K562 (cell line): ENCODE measurements around the gene SNRNP70. TPM values are rescaled to one million over a fixed set of nuclear protein-coding genes. Genes with fewer than 3 reads are reported as not detected.

Experiments used
- ATAC-seq: fragments of 200-7000 bp; cut with Tn5 transposase; 3 replicates; pipeline ENCODE4 v1.9.1; 2020; ENCODE audit warnings: moderate library complexity
- BruUV-seq: library from RNA; stranded (reverse); fragments of 400-500 nt; replicated peaks from 2 replicates; lab custom pipeline; 2021; lab: Mats Ljungman, UMichigan
- CTCF ChIA-PET: fragments of 300-600 bp; formaldehyde crosslinking; extraction: SDS; loops from one replicate; lab custom pipeline; 2021; ENCODE audit warnings: low intra/inter-chr PET ratio; lab: Yijun Ruan, JAX
- POLR2A ChIA-PET: fragments of 300-600, 350-650 bp; sonication (Branson Sonifier 250); formaldehyde crosslinking; extraction: SDS; loops from one replicate; lab custom pipeline; 2021; ENCODE audit warnings: antibody characterized with exemption, inconsistent platforms; lab: Yijun Ruan, JAX
- DNase-seq, 4 experiments: peaks; one replicate each; pipeline versions ENCODE4 v3.0.0 to v3.0.0-alpha.2; 2011 to 2018; ENCODE audit warnings: low spot score in 3 of 4, mixed read lengths in 3 of 4; ENCODE audit errors: extremely low read depth in 1 of 4
- FAIRE-seq: peaks from 2 replicates; lab custom pipeline; 2011; peaks lifted over from hg19 to GRCh38; lab: Jason Lieb, UNC
- H2AFZ ChIP-seq: 2 replicates; pipeline ENCODE4 v1.6.0; 2011; ENCODE audit warnings: low read depth, low read length, control low read depth, inconsistent platforms
- H3K27ac ChIP-seq: fragments of 200-600 bp; 3 replicates; pipeline ENCODE4 v1.8.0; 2011; ENCODE audit warnings: low read depth, mild to moderate bottlenecking, control low read depth, inconsistent platforms, low read length, moderate library complexity, mixed read lengths; ENCODE audit errors: extremely low read depth
- H3K27me3 ChIP-seq, 2 experiments: fragments of 300-600 bp in 1 of 2; 2 replicates in 1 of 2; 3 replicates in 1 of 2; pipeline versions ENCODE4 v1.6.0 to v1.8.0; 2011; ENCODE audit warnings: inconsistent platforms in 2 of 2, low read length in 2 of 2, mild to moderate bottlenecking in 1 of 2, mixed read lengths in 1 of 2, moderate library complexity in 1 of 2; ENCODE audit not compliant: control insufficient read depth in 2 of 2, insufficient read depth in 2 of 2
- H3K36me3 ChIP-seq: fragments of 300-600 bp; 3 replicates; pipeline ENCODE4 v1.8.0; 2011; ENCODE audit warnings: mild to moderate bottlenecking, low read length, inconsistent platforms; ENCODE audit not compliant: control insufficient read depth, insufficient read depth
- H3K4me1 ChIP-seq, 2 experiments: fragments of 200-600 bp in 1 of 2; replicated peaks in 1 of 2; 2 replicates in 1 of 2; 3 replicates in 1 of 2; pipeline versions ENCODE4 v1.5.1 to v1.8.0; 2011; ENCODE audit warnings: inconsistent platforms in 2 of 2, low read length in 2 of 2, mild to moderate bottlenecking in 1 of 2, mixed read lengths in 1 of 2, moderate library complexity in 1 of 2; ENCODE audit not compliant: control insufficient read depth in 2 of 2, insufficient read depth in 2 of 2
- H3K4me2 ChIP-seq: 2 replicates; pipeline ENCODE4 v1.6.1; 2011; ENCODE audit warnings: low read length, control low read depth, inconsistent platforms, mixed read lengths; ENCODE audit not compliant: insufficient read depth
- H3K4me3 ChIP-seq: fragments of 200-600 bp; sonication (generic), shearing (Covaris generic); 2 replicates; pipeline ENCODE4 v1.5.1; 2016; ENCODE audit warnings: control low read depth, inconsistent platforms
- H3K79me2 ChIP-seq: fragments of 200-600 bp; 3 replicates; pipeline ENCODE4 v1.8.0; 2011; ENCODE audit warnings: low read length, inconsistent platforms; ENCODE audit not compliant: control insufficient read depth, insufficient read depth
- H3K9ac ChIP-seq, 2 experiments: 2 replicates each; pipeline versions ENCODE4 v1.6.0 to v1.6.1; 2011; ENCODE audit warnings: low read depth in 2 of 2, low read length in 2 of 2, control low read depth in 1 of 2, inconsistent platforms in 1 of 2, mild to moderate bottlenecking in 1 of 2, mixed read lengths in 1 of 2; ENCODE audit not compliant: insufficient read depth in 1 of 2
- H3K9me1 ChIP-seq: one replicate; pipeline ENCODE4 v1.6.0; 2011; ENCODE audit warnings: inconsistent platforms, mild to moderate bottlenecking, low read length, moderate library complexity; ENCODE audit not compliant: control insufficient read depth, insufficient read depth
- H3K9me3 ChIP-seq: replicated peaks from 2 replicates; pipeline ENCODE4 v1.5.1; 2011; ENCODE audit warnings: low read depth, low read length, inconsistent platforms; ENCODE audit not compliant: control insufficient read depth, insufficient read depth
- H4K20me1 ChIP-seq: replicated peaks from 2 replicates; pipeline ENCODE4 v1.6.1; 2011; ENCODE audit warnings: low read length, inconsistent platforms, mixed read lengths; ENCODE audit not compliant: control insufficient read depth, insufficient read depth
- BCL6 ChIP-seq: fragments of 250-450 bp; sonication (Bioruptor Pico); IDR thresholded peaks from 2 replicates; pipeline ENCODE4 v1.4.0; 2020
- CEBPB ChIP-seq: fragments of 450-650 bp; IDR thresholded peaks from 2 replicates; pipeline ENCODE4 v1.6.1; 2016; ENCODE audit warnings: missing genetic modification characterization, missing compliant biosample characterization
- ELF1 ChIP-seq: fragments of 200-800 bp; sonication (Bioruptor generic); IDR thresholded peaks from 2 replicates; pipeline ENCODE4 v1.6.1; 2016; ENCODE audit warnings: missing genetic modification characterization, missing compliant biosample characterization
- JUNB ChIP-seq: fragments of 450-650 bp; formaldehyde crosslinking; conservative IDR thresholded peaks from 2 replicates; pipeline ENCODE4 v1.4.0; 2020; ENCODE audit warnings: mild to moderate bottlenecking
- NCOR1 ChIP-seq: fragments of 450-650 bp; IDR thresholded peaks from 2 replicates; pipeline ENCODE4 v1.6.1; 2016; ENCODE audit warnings: mild to moderate bottlenecking, moderate library complexity
- RBFOX2 ChIP-seq: fragments of 200-400 bp; formaldehyde crosslinking; IDR thresholded peaks from 2 replicates; pipeline ENCODE4 v1.6.1; 2017; ENCODE audit warnings: low read depth, mild to moderate bottlenecking, low read length, moderate library complexity
- SAFB ChIP-seq: fragments of 200-400 bp; formaldehyde crosslinking; IDR thresholded peaks from 2 replicates; pipeline ENCODE4 v1.6.1; 2017; ENCODE audit warnings: low read depth, low read length, borderline replicate concordance
- SUPT5H ChIP-seq: fragments of 450-650 bp; IDR thresholded peaks from 2 replicates; pipeline ENCODE4 v1.6.1; 2016
- WGBS: fragments of 100-300 bp; shearing (Covaris generic); methylation state at CpG from one replicate; pipeline ENCODE4 v1.1.6; 2016; ENCODE audit warnings: low coverage, mixed read lengths; ENCODE audit not compliant: insufficient coverage; ENCODE audit errors: missing lambda C conversion rate; 5-methylcytosine and 5-hydroxymethylcytosine counted together
- in situ Hi-C: fragments of 300-500 bp; cut with MboI; formaldehyde crosslinking; loops from 4 replicates; pipeline ENCODE4 v1.15.0; 2018; ENCODE audit warnings: inconsistent platforms, mixed read lengths
- intact Hi-C: fragments of 100-400 bp; cut with micrococcal nuclease; formaldehyde crosslinking; loops from 2 replicates; pipeline ENCODE4 v1.14.2; 2022
- polyA plus RNA-seq, 8 experiments: library from polyadenylated mRNA; depleted of rRNA in 4 of 8; stranded (reverse) in 5 of 8; unstranded in 3 of 8; fragments of >200 nt; fragmentation: Nextera tagmentation in 2 of 8; fragmentation: Illumina TruSeq in 1 of 8; extraction: Ambion mirVana in 2 of 8; extraction: Trizol in 1 of 8; gene quantifications; 2 replicates each; pipeline versions ENCODE4 v1.2.1 to v1.2.3, GENCODE V29; 2011 to 2014; ENCODE audit warnings: inconsistent platforms in 1 of 8, missing spikeins in 1 of 8
- total RNA-seq, 7 experiments: library from RNA; depleted of rRNA in 6 of 7; stranded (reverse); fragments of >200 nt in 6 of 7; fragmentation: Illumina TruSeq in 2 of 7; extraction: Trizol in 2 of 7; gene quantifications; 2 replicates each; pipeline versions ENCODE4 v1.2.1 to v1.2.3, GENCODE V29; 2011 to 2021; ENCODE audit warnings: low replicate concordance in 1 of 7
- TF ChIP-seq, protein P1 (sequence below): fragments of 250-450 bp; sonication (Bioruptor Pico); IDR thresholded peaks from 2 replicates; pipeline ENCODE4 v1.4.0; 2020
- TF ChIP-seq, protein P2 (sequence below): sonication (generic); formaldehyde crosslinking; IDR thresholded peaks from 2 replicates; pipeline ENCODE4 v1.8.0; 2022; ENCODE audit warnings: mild to moderate bottlenecking, missing genetic modification reagents

Gene SNRNP70
- total and polyA plus RNA-seq, 9 of the 15 experiments (the other 6 are each of a cell fraction or from before 2014, with no cell fraction given) = 2.8 to 496 (median 136) TPM

DNA sequence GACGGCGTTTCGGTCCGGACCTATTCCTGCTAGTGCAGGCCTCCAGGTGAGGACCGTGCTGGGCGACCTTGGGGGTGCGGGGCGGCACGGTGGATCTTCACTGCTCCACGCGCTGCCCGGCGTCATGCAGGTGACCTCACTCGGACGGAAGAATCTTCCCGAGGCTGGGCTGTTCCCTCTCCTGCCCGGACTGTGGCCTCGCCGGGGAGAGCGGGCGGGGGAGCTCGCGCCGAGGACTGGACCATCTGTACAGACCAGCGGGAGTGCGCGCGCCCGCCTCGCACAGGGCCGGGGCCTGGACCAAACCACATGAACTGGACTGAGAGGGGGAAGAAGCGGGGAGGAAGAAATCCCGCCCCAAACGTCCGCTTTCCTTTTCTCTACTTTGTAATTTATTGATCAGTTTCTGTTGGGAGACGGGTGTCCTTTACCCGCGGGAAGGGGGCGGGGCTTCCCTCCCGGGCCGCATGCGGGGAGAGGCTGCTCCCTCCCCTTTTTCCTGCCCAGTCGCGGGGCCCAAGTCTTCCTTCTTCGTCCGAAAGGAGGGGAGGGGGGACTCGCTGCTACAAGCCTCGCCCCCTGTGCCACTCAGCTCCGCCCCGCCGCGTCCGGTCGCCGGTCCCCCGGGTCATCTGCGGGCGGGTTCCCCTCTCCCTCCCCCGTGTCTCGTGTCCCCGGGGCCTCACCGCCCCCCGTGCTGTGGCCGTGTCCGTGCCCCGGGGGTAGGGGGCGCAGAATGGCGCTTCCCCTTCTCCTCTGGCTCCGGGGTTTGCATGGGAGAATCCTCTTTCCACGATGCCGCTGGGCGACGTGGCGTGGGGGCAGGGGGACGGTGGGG lies 65.1 kb downstream of the SNRNP70 start:
- in situ Hi-C loops (no loop called here), intact Hi-C loops (loop anchor here (5.0 to 10.0 kb wide), 3 partner anchors 156 to 818 kb away; partner anchors contain the start of genes GYS1, RUVBL2 and SLC17A7)
- ChIA-PET POLR2A (interaction anchor here (0.6 to 2.0 kb wide), 16 partner anchors 11 to 654 kb away, joined by 3 to 15 read pairs (median 4); partner anchors contain the start of genes CGB7 and LIN7B), CTCF (interaction anchor here (0.6 kb wide), 1 partner anchor 24 kb away, joined by 4 read pairs; no protein-coding TSS in a partner anchor)
- H3K27me3 ChIP-seq = no peaks in the 10 kb centered on the region
- peak; percentile 76 to 94 (median 84) for DNase-seq
- ATAC-seq = peak; percentile 70
- peak overlapping the region; percentile 89 for H3K27ac ChIP-seq
- peak; percentile 85 for FAIRE-seq
- no peaks in the 10 kb centered on the region for H3K9me1 ChIP-seq
- no peaks in the 10 kb centered on the region for H3K36me3 ChIP-seq
- no peaks in the 10 kb centered on the region for H3K9me3 ChIP-seq
- peak overlapping the region; percentile 54 for H3K4me3 ChIP-seq
- peak overlapping the region; percentile 99 for H3K4me2 ChIP-seq
- H3K9ac ChIP-seq = peak overlapping the region; percentile 86 to 98
- peaks cover 42% of the 10 kb centered on the region; the same call in 2 of the 3 replicates for H3K79me2 ChIP-seq
- H2AFZ ChIP-seq = peak overlapping the region; percentile 50
- WGBS = 0% methylated on average over 47 of the region's 75 CpGs
- peaks cover 5% of the 10 kb centered on the region; the same call in 1 of the 2 replicates for H4K20me1 ChIP-seq
- peaks cover 44 to 89% of the 10 kb centered on the region in 2 experiments for H3K4me1 ChIP-seq
- TSS peak; percentile 87 for BruUV-seq
- TF ChIP-seq BCL6 (no peak), RBFOX2 (peak; percentile 87), JUNB (0 out of 2 replicates have a peak, but pooled peaks have one; percentile 25), ELF1 (no peak), NCOR1 (peak; percentile 61), SUPT5H (peak; percentile 58; the same call in 1 of the 2 replicates), SAFB (peak; percentile 67; the same call in 1 of the 2 replicates), CEBPB (tag) (no peak)
- TF ChIP-seq, protein P1, sequence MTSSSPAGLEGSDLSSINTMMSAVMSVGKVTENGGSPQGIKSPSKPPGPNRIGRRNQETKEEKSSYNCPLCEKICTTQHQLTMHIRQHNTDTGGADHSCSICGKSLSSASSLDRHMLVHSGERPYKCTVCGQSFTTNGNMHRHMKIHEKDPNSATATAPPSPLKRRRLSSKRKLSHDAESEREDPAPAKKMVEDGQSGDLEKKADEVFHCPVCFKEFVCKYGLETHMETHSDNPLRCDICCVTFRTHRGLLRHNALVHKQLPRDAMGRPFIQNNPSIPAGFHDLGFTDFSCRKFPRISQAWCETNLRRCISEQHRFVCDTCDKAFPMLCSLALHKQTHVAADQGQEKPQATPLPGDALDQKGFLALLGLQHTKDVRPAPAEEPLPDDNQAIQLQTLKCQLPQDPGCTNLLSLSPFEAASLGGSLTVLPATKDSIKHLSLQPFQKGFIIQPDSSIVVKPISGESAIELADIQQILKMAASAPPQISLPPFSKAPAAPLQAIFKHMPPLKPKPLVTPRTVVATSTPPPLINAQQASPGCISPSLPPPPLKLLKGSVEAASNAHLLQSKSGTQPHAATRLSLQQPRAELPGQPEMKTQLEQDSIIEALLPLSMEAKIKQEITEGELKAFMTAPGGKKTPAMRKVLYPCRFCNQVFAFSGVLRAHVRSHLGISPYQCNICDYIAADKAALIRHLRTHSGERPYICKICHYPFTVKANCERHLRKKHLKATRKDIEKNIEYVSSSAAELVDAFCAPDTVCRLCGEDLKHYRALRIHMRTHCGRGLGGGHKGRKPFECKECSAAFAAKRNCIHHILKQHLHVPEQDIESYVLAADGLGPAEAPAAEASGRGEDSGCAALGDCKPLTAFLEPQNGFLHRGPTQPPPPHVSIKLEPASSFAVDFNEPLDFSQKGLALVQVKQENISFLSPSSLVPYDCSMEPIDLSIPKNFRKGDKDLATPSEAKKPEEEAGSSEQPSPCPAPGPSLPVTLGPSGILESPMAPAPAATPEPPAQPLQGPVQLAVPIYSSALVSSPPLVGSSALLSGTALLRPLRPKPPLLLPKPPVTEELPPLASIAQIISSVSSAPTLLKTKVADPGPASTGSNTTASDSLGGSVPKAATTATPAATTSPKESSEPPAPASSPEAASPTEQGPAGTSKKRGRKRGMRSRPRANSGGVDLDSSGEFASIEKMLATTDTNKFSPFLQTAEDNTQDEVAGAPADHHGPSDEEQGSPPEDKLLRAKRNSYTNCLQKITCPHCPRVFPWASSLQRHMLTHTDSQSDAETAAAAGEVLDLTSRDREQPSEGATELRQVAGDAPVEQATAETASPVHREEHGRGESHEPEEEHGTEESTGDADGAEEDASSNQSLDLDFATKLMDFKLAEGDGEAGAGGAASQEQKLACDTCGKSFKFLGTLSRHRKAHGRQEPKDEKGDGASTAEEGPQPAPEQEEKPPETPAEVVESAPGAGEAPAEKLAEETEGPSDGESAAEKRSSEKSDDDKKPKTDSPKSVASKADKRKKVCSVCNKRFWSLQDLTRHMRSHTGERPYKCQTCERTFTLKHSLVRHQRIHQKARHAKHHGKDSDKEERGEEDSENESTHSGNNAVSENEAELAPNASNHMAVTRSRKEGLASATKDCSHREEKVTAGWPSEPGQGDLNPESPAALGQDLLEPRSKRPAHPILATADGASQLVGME (CRISPR knock-in tag) = peak; percentile 60; the same call in 1 of the 2 replicates
- TF ChIP-seq, protein P2, sequence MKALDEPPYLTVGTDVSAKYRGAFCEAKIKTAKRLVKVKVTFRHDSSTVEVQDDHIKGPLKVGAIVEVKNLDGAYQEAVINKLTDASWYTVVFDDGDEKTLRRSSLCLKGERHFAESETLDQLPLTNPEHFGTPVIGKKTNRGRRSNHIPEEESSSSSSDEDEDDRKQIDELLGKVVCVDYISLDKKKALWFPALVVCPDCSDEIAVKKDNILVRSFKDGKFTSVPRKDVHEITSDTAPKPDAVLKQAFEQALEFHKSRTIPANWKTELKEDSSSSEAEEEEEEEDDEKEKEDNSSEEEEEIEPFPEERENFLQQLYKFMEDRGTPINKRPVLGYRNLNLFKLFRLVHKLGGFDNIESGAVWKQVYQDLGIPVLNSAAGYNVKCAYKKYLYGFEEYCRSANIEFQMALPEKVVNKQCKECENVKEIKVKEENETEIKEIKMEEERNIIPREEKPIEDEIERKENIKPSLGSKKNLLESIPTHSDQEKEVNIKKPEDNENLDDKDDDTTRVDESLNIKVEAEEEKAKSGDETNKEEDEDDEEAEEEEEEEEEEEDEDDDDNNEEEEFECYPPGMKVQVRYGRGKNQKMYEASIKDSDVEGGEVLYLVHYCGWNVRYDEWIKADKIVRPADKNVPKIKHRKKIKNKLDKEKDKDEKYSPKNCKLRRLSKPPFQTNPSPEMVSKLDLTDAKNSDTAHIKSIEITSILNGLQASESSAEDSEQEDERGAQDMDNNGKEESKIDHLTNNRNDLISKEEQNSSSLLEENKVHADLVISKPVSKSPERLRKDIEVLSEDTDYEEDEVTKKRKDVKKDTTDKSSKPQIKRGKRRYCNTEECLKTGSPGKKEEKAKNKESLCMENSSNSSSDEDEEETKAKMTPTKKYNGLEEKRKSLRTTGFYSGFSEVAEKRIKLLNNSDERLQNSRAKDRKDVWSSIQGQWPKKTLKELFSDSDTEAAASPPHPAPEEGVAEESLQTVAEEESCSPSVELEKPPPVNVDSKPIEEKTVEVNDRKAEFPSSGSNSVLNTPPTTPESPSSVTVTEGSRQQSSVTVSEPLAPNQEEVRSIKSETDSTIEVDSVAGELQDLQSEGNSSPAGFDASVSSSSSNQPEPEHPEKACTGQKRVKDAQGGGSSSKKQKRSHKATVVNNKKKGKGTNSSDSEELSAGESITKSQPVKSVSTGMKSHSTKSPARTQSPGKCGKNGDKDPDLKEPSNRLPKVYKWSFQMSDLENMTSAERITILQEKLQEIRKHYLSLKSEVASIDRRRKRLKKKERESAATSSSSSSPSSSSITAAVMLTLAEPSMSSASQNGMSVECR (CRISPR knock-in tag) = peak; percentile 21
